HFFc6 (cell line): ENCODE measurements around the gene FN1. TPM values are rescaled to one million over a fixed set of nuclear protein-coding genes. Genes with fewer than 3 reads are reported as not detected.

Source experiments
- DNase-seq: peaks from one replicate; pipeline ENCODE4 v3.0.0-alpha.2; 2018
- H3K27ac Mint-ChIP-seq: 2 replicates; pipeline ENCODE4 v1.8.0; 2020; ENCODE audit warnings: mild to moderate bottlenecking, mixed read lengths
- H3K27me3 Mint-ChIP-seq: 2 replicates; pipeline ENCODE4 v1.8.0; 2021; ENCODE audit warnings: mild to moderate bottlenecking, moderate library complexity, mixed read lengths; ENCODE audit not compliant: insufficient read depth
- H3K36me3 Mint-ChIP-seq: 2 replicates; pipeline ENCODE4 v1.8.0; 2021; ENCODE audit warnings: low read depth, mixed read lengths
- H3K4me1 Mint-ChIP-seq: 2 replicates; pipeline ENCODE4 v1.8.0; 2020; ENCODE audit warnings: low read depth, mixed read lengths
- H3K4me3 Mint-ChIP-seq: 2 replicates; pipeline ENCODE4 v1.8.0; 2020; ENCODE audit warnings: mild to moderate bottlenecking, moderate library complexity, mixed read lengths
- H3K9me3 Mint-ChIP-seq: 2 replicates; pipeline ENCODE4 v1.8.0; 2020; ENCODE audit warnings: mild to moderate bottlenecking, mixed read lengths
- total RNA-seq, 6 experiments: library from RNA; stranded (reverse); fragmentation: NEBNext Ultra II Directional; extraction: Animal tissue kit (Norgen Biotek cat#: 25700); gene quantifications; 2 replicates in 1 of 6; 3 replicates in 5 of 6; pipeline ENCODE4 v1.2.3, GENCODE V29; 2021
- TF ChIP-seq, protein P1 (sequence below): fragments of 200-600 bp; sonication (generic); IDR thresholded peaks from 2 replicates; pipeline ENCODE4 v1.5.0; 2021; ENCODE audit warnings: antibody characterized with exemption, mild to moderate bottlenecking

The FN1 gene
- total RNA-seq, 6 experiments from 2014 or later: 2,848 to 5,249 (median 2,869) TPM

DNA sequence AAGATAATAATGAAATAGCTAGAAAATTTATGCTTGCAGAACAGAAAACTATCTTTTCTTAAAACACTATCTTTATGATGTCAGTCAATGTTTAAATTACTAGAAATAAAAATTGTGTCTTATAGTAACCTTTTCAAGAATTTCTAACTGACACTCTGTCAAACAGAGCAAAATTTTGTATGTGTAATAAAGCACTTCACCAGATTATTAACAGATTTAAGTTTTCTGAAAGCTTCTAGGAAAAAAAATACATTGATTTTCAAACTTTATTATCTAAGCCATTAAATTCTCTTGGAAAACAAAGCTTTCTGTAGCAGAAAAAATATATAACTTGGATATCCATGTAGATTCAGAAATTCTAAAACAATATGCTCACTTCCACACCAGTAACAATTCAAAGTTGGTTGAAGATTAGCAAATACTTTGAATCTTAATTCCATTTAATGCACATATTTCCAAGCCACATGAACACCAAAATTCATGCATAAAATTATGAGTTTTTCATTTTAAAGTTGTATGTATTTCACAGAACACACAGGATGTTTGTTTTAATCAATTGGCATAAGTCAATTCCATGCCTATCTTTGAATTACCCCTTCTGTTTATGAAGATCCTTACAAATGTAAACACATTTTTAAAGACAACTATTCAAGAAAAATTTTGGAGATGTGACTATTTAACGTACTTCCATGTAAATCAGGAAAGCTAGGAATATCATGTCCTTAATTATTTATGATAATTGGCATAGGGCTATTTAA, 19.9 kb downstream of the FN1 start:
- Mint-ChIP-seq H3K4me3 (no peak overlapping the region), H3K27ac (peak overlapping the region; percentile 7; the same call in 1 of the 2 replicates), H3K9me3 (no peaks in the 10 kb centered on the region; the same call in 1 of the 2 replicates), H3K27me3 (peaks cover 14% of the 10 kb centered on the region), H3K4me1 (peaks cover 88% of the 10 kb centered on the region), H3K36me3 (peaks cover 70% of the 10 kb centered on the region)
- DNase-seq: no peak
- TF ChIP-seq, protein P1, sequence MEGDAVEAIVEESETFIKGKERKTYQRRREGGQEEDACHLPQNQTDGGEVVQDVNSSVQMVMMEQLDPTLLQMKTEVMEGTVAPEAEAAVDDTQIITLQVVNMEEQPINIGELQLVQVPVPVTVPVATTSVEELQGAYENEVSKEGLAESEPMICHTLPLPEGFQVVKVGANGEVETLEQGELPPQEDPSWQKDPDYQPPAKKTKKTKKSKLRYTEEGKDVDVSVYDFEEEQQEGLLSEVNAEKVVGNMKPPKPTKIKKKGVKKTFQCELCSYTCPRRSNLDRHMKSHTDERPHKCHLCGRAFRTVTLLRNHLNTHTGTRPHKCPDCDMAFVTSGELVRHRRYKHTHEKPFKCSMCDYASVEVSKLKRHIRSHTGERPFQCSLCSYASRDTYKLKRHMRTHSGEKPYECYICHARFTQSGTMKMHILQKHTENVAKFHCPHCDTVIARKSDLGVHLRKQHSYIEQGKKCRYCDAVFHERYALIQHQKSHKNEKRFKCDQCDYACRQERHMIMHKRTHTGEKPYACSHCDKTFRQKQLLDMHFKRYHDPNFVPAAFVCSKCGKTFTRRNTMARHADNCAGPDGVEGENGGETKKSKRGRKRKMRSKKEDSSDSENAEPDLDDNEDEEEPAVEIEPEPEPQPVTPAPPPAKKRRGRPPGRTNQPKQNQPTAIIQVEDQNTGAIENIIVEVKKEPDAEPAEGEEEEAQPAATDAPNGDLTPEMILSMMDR: no peak

DNA sequence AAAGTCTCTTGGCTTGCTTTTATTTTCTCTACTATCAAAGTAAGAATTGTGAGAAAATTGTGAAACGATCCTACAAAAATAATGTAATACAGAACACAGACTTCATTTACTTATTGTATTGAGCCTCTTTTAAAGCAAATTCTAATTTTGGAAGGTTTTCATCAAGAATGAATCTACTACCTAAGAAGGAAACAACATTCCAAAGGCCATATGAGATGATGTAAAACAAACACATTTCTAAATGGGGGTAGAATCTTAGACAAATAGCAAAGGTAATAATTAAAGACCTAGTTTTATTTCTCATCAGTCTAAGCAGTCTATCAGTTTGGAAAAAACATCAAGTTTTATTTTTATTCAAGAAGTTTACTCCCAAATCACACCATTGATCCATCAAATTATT, 20.6 kb downstream of the FN1 start:
- peaks cover 10% of the 10 kb centered on the region for H3K27me3 Mint-ChIP-seq
- H3K27ac Mint-ChIP-seq: peak overlapping the region; percentile 40; the same call in 1 of the 2 replicates
- TF ChIP-seq, protein P1: no peak
- peaks cover 88% of the 10 kb centered on the region for H3K4me1 Mint-ChIP-seq
- peaks cover 4% of the 10 kb centered on the region; the same call in 1 of the 2 replicates for H3K9me3 Mint-ChIP-seq
- H3K4me3 Mint-ChIP-seq: no peak overlapping the region
- H3K36me3 Mint-ChIP-seq: peaks cover 70% of the 10 kb centered on the region
- no peak for DNase-seq

DNA sequence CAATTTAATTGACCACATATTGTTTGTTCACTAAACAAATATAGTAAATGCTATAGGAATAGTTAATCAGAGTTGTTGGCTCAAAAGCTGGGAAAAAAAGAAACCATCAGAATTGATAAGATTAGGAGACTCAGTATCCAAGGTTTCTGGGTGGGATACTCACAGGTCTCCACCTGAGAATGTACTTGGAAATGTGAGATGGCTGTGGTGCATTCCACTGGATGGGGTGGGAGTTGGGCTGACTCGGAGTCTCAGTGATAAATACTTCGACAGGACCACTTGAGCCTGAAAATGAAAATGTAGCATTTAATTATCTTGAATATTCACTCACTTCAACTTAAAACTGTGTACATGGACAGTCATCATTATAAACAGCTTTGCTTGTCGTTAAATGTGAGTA, 21.2 kb downstream of the FN1 start:
- Mint-ChIP-seq H3K27me3 (peaks cover 10% of the 10 kb centered on the region), H3K4me1 (peaks cover 90% of the 10 kb centered on the region), H3K4me3 (peak overlapping the region; percentile 1; the same call in 1 of the 2 replicates), H3K9me3 (peaks cover 4% of the 10 kb centered on the region; the same call in 1 of the 2 replicates), H3K36me3 (peaks cover 71% of the 10 kb centered on the region), H3K27ac (peak overlapping the region; percentile 75)
- DNase-seq: no peak
- TF ChIP-seq, protein P1: no peak

DNA sequence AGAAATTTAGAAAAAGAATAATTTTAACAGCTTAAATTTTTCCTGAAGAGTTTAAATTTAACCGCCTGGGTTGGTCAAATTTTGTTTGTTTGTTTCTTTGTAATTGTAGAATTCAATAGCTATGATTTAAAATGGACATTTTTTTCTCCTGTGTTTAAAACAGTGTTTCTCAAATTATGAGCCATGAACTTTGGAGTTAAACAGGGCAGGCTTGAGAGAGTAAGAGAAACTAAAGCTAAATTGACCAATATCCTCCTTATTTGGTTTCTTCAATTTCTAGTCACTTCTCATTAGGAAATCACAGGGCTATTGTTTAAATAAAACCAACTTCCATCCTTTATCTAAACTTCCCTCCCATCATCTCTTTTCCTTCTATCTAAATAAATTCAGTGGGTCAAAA, 21.9 kb downstream of the FN1 start:
- no peak overlapping the region; the same call in 1 of the 2 replicates for H3K4me3 Mint-ChIP-seq
- peaks cover 13% of the 10 kb centered on the region for H3K27me3 Mint-ChIP-seq
- peak overlapping the region; percentile 75 for H3K27ac Mint-ChIP-seq
- peaks cover 4% of the 10 kb centered on the region; the same call in 1 of the 2 replicates for H3K9me3 Mint-ChIP-seq
- peaks cover 92% of the 10 kb centered on the region for H3K4me1 Mint-ChIP-seq
- no peak for DNase-seq
- peaks cover 74% of the 10 kb centered on the region for H3K36me3 Mint-ChIP-seq
- TF ChIP-seq, protein P1: no peak

DNA sequence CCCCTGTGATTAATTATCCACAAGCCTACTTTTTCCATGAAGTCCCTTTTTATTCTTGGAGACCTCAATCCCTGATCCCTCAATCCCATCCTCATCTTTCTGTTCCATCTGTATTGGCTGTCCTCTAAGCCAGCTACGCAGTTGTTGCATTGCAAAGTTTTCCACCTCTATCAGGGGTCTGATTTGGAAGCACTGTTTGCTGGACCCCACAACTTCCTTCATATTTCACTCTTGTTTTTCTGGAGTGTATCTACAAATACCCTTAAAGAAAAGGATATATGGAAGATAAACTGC, 22.4 kb downstream of the FN1 start:
- no peak for DNase-seq
- peaks cover 4% of the 10 kb centered on the region; the same call in 1 of the 2 replicates for H3K9me3 Mint-ChIP-seq
- H3K27me3 Mint-ChIP-seq: peaks cover 15% of the 10 kb centered on the region
- TF ChIP-seq, protein P1: no peak
- peaks cover 73% of the 10 kb centered on the region for H3K36me3 Mint-ChIP-seq
- peak overlapping the region; percentile 82 for H3K27ac Mint-ChIP-seq
- peak overlapping the region; percentile 35 for H3K4me3 Mint-ChIP-seq
- peaks cover 90% of the 10 kb centered on the region for H3K4me1 Mint-ChIP-seq
